GM19395 (cell line): Measurements from ENCODE around the gene SORL1-AS1.
"Not testable (repeated sequence)": the region's sequence is repeated elsewhere in the genome, so short reads cannot be mapped to it uniquely, and the experiment has no call there.

Experiments
- ATAC-seq: cut with Tn5 transposase; IDR thresholded peaks from one replicate; pipeline ENCODE4 v1.9.1; 2021; ENCODE audit warnings: mild to moderate bottlenecking, moderate library complexity; ENCODE audit not compliant: unreplicated experiment

SORL1-AS1 gene

GRCh38 chr11:121431820-121432526, 20.8 kb downstream of the SORL1-AS1 start:
- ATAC-seq, result no peak

DNA sequence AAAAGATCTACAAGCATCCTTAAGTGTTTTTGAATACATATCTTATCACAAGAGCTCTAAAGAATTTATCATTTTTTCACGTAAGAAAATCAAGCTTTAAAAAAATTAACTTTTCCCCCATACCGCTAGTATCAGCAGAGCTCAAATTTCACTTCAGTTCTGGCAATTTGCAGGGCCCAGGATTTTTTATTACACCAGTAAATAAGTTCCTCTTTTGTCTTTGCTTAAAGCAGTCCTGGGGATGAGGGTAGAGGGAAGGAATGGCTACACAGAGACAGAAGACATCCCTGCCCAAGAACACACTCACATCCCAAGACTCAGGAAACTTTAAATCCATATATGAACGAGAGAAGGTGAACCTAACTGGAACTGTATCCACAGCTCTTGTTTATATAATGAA, 23.2 kb downstream of the SORL1-AS1 start:
- ATAC-seq, result no peak

DNA sequence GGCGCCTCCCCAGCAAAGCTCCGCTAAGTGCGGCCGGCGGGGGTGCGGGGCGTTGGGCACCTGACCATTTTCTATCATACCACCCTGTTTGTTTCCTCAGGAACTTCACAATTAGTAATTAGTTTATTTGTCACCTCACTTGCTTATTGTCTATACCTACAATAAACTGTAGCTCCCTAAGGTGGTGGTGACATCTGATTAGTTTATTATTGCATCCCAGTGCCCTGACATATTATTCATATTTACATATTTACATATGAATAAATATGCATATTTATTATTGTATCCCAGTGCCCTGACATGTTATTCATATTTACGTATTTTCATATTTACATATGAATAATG, 25.4 kb downstream of the SORL1-AS1 start:
- ATAC-seq, result no peak

DNA sequence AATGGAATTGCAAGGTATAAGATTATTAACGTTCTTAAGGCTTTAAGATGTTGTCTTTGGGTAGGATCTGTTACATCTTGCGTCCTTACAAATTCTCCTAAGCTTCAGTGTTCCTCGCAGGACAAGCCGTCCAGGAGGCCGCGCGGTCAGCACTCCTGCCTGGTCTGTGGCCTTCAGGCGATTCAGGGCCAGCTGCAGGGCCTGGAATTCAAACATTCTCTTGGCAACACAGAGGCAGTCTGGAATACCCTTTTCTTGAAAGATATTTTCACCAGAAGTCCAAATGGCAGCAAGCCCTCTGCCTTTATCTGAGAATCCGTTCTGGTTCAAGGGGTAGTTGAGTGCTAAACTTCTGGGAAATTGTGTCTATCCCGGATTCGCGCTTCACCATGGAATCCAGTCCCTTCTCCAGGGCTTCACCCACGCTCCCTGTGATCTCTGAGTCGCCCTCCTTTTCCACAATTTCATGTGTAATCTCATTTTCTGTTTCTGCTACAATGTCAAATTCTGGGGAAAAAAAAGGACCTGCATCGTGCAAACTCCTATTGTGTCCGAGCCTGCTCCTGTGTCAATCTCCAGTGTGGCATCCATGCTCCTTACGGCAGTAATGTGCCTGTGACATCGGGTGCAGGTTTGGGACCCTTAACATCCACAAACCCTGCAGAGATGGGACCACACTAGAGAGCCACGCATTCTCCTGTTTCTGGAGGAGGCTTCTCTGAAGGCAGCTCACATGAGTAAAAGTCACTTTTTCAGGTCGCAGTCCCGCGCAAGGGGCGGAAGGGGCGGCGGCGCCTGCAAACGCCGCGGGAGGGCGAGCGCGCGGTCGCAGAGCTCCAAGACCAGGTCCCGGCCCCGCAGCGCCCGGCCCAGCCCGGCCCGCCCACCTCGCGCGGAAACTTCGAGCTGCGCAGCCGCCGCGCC, 26.0 kb downstream of the SORL1-AS1 start:
- ATAC-seq, result peak; percentile 43

GRCh38 chr11:121425828-121426227, 26.9 kb downstream of the SORL1-AS1 start:
- no peak for ATAC-seq

- no peak for ATAC-seq
Measured at GRCh38 chr11:121422675-121423074, 30.1 kb downstream of the SORL1-AS1 start.

DNA sequence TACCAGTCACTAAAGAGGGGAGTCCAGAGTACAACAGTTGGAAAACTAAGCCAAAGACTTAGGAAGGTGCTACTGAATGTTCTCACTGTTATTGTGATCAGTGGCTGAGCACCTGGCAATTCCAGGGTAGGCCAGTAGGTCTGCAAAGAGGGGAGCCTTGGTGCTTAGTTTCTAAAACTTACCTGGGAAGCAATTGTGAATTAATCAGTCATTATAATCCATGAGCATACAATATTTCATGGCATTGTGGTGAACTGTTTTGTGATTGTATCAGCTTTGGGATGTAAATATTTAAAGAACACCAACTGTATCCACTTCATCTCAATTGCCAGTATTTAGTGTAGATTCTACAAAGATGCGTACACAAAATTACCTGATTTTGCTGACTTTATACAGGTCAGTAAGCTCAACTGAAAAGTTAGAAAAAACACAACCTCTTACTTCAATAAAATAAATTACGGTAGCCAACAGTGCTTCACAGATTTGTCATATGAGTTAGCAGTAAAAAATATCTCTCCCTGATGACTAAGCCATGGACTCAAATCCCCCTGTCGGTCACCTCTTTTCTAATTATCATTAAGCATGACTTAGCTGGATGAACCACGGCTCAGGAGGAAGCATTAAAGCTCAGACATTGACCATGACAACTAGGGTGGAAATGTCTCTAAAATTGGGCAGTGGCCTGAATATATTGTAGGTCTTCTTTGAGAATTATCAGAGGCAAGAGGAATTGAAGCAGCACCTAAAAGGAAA, 31.4 kb downstream of the SORL1-AS1 start:
- ATAC-seq, result no peak

- ATAC-seq, result no peak
Measured at GRCh38 chr11:121420398-121420797, 32.4 kb downstream of the SORL1-AS1 start.

GRCh38 chr11:121419836-121420235, 32.9 kb downstream of the SORL1-AS1 start:
- no peak for ATAC-seq

DNA sequence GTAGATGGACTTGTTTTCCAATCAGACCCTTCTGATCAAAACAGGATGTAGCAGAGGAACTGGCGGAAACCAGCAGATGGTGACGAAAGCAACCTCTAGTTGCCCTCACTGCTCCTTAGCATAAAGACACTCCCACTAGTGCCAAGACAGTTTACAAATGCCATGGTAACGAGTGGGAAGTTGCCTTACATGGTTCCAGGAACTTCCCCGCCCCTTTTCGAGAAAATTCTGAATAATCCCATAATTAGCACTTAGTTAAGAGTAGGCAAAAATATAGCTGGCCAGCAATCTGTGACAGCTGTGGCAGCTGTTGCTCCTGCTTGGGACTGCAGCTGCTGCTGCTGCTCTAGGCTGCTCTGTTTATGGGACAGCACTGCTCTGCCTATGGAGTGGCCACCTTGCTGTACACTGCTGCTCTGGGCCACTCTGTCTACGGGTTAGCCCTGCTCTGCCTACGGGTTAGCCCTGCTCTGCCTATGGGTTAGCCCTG, 34.1 kb downstream of the SORL1-AS1 start:
- no peak for ATAC-seq

GRCh38 chr11:121417607-121418006, 35.2 kb downstream of the SORL1-AS1 start:
- no peak for ATAC-seq

DNA sequence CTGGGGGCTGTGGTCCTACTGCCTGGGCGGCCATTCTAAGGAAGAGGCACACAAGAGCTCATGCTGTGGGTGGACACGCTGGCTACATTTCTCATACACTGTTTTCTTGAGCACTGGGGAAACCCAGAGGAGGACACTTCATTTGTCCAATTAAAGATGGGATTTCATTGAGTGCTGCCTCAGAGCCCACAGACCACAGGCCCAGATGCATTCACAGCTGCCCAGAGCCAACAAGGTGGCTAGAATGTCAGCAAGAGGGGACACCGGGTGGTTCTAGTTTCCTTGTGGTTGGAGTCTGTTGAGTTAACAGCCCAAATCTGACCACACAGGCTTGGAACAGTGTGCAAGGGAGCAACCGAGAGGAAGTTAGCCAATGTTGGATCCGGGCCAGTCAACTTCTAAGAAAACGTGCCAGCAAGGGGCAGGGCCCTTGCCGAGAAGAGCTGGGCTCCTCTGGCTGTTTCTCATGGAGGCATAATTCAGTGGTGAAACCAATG, 35.7 kb downstream of the SORL1-AS1 start:
- ATAC-seq, result peak; percentile 71

DNA sequence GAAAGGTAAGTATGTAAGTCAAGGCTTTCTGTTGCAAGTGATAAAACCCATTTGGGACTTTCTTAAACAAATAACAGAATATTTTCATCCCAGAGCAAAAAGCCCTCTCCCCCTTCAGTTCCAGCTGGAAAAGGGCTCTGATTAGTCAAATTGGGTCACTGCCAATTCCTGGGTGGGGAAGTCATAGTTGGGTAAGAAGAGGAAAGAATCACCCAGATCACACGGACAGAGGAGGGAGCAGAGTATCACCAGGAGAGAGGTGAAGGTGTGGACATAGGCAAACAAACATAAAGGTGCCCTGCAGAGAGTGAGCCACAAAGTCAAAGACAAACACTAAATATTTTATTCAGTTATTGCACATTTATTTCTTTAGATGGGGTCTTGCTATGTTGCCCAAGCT, 36.9 kb downstream of the SORL1-AS1 start:
- no peak for ATAC-seq

- ATAC-seq, result no peak
Measured at GRCh38 chr11:121414141-121414913, 38.4 kb downstream of the SORL1-AS1 start.

DNA sequence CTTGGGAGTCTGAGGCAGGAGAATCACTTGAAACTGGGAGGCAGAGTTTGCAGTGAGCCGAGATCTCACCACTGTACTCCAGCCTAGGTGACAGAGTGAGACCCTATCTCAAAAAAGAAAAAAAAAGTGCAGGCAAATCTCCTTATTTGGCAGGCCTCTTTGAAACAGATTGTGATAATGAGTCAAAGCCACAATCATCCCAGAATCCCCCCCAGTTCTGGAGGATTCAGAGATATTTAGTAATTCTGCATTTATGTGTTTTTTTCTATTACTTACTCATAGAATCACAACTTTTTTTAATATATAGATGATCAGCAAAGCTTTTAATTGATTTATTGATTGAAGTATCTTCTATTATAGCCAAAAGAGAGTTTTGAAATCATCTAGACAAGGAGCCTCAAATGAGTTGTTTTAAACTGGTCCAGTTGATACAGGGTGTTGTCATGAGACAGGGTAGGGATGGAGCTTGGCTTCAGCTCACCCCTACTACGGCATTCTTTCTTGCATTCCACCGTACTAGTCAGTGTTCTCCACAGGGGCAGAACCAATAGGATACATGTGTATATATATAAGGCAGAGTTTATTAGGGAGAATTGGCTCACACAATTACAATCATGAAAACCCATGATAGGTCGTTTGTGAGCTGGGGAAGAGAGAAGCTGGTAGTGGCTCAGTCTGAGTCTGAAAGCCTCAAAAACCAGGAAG, 39.9 kb downstream of the SORL1-AS1 start:
- no peak for ATAC-seq

DNA sequence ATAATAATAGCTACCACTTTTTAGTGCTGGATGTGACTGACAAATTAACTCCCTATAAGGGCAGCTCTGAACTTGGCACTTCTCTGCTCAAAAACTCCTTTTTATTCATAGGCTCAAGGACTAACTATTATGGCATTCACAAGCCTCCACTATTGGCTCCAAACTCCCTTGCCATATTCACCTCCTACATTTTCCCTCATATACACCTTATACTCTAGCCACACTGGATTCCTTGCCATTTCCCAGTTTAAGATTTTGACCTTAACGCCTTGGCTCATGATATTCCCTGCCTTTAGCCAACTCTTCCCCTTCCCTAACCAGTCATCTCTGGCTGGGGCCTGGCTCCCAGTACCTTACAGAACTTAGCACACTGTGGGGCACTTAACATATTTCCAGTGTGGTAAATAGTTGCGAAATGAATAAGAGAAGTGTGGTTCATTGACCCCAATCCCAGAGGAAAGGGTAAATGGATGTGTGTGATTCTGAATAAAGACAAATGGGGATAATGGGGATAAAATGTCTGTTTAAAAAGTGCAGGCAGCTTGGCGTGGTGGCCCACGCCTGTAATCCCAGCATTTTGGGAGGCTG, 40.7 kb downstream of the SORL1-AS1 start:
- no peak for ATAC-seq

- not testable (repeated sequence) for ATAC-seq
Measured at GRCh38 chr11:121411330-121411729, 41.4 kb downstream of the SORL1-AS1 start.

DNA sequence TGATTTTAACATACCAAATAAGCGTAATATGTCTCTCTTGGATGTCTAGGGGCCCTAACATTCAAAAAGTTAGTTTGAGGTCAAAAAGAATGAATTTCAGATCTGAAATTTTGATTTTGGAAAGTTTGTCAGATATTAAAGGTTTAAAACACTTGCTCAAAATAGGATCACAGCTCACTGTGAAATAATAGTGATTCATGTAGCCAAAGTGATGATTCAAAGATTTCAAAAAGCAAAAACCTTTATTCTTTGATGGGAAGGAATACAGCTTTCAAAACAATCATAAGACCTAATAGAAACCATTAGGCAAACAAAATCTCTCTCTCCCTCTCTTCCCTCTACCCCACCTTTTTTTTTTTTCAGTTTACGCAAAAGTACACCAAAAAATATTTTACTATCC, 42.7 kb downstream of the SORL1-AS1 start:
- not testable (repeated sequence) for ATAC-seq

GRCh38 chr11:121408830-121409229, 43.9 kb downstream of the SORL1-AS1 start:
- ATAC-seq, result no peak
